Measurements from ENCODE around the gene RAPGEF6. TPM values are rescaled to one million over a fixed set of nuclear protein-coding genes. Genes with fewer than 3 reads are reported as not detected.

The RAPGEF6 gene
- total and polyA plus RNA-seq, 9 of the 15 experiments (the other 6 are each of a cell fraction or from before 2014, with no cell fraction given): 2.7 to 23.4 (median 12.7) TPM

GRCh38 chr5:131378721-131379541 lies 256.1 kb downstream of the RAPGEF6 start (continued):
- TF ChIP-seq, protein P1, sequence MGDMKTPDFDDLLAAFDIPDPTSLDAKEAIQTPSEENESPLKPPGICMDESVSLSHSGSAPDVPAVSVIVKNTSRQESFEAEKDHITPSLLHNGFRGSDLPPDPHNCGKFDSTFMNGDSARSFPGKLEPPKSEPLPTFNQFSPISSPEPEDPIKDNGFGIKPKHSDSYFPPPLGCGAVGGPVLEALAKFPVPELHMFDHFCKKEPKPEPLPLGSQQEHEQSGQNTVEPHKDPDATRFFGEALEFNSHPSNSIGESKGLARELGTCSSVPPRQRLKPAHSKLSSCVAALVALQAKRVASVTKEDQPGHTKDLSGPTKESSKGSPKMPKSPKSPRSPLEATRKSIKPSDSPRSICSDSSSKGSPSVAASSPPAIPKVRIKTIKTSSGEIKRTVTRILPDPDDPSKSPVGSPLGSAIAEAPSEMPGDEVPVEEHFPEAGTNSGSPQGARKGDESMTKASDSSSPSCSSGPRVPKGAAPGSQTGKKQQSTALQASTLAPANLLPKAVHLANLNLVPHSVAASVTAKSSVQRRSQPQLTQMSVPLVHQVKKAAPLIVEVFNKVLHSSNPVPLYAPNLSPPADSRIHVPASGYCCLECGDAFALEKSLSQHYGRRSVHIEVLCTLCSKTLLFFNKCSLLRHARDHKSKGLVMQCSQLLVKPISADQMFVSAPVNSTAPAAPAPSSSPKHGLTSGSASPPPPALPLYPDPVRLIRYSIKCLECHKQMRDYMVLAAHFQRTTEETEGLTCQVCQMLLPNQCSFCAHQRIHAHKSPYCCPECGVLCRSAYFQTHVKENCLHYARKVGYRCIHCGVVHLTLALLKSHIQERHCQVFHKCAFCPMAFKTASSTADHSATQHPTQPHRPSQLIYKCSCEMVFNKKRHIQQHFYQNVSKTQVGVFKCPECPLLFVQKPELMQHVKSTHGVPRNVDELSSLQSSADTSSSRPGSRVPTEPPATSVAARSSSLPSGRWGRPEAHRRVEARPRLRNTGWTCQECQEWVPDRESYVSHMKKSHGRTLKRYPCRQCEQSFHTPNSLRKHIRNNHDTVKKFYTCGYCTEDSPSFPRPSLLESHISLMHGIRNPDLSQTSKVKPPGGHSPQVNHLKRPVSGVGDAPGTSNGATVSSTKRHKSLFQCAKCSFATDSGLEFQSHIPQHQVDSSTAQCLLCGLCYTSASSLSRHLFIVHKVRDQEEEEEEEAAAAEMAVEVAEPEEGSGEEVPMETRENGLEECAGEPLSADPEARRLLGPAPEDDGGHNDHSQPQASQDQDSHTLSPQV (IDR thresholded peaks at IDR 0.05): peak; percentile 76
- TF ChIP-seq ZBED1 (IDR thresholded peaks at IDR 0.05): no peak

GRCh38 chr5:131377785-131378325 lies 257.2 kb downstream of the RAPGEF6 start:
- Histone ChIP-seq H3K4me3 (no peak overlapping the region), H3K27ac (ENCODE audit: extremely low read depth, low read depth, low read length) (peak overlapping the region; percentile 83; the same call in 2 of the 3 replicates), H4K20me1 (replicated peaks; ENCODE audit: control insufficient read depth, insufficient read depth, low read length) (no peaks in the 10 kb centered on the region), H3K9me1 (ENCODE audit: control insufficient read depth, insufficient read depth, low read length) (no peaks in the 10 kb centered on the region), H3K4me1 (replicated peaks in 1 of 2; ENCODE audit: control insufficient read depth in 2 of 2, insufficient read depth in 2 of 2, low read length in 2 of 2) (peaks cover 11 to 57% of the 10 kb centered on the region in 2 experiments), H3K9ac (ENCODE audit: insufficient read depth in 1 of 2, low read depth in 2 of 2, low read length in 2 of 2) (no peak overlapping the region; a peak in 1 of 4 replicates), H3K36me3 (ENCODE audit: control insufficient read depth, insufficient read depth, low read length) (no peaks in the 10 kb centered on the region; the same call in 2 of the 3 replicates), H3K9me3 (replicated peaks; ENCODE audit: control insufficient read depth, insufficient read depth, low read depth, low read length) (no peaks in the 10 kb centered on the region), H3K79me2 (ENCODE audit: control insufficient read depth, insufficient read depth, low read length) (peaks cover 73% of the 10 kb centered on the region), H3K27me3 (ENCODE audit: control insufficient read depth in 2 of 2, insufficient read depth in 2 of 2, low read length in 2 of 2) (no peaks in the 10 kb centered on the region), H3K4me2 (ENCODE audit: insufficient read depth, low read length) (no peak overlapping the region), H2AFZ (ENCODE audit: low read depth, low read length) (no peak overlapping the region)
- FAIRE-seq (no peak), DNase-seq (ENCODE audit: extremely low read depth in 1 of 4, low spot score in 3 of 4) (no peak), ATAC-seq (no peak)
- ChIA-PET POLR2A (interaction anchor here (0.7 to 1.2 kb wide), 6 partner anchors 10 to 671 kb away, joined by 3 read pairs; no protein-coding TSS in a partner anchor), CTCF (ENCODE audit: low intra/inter-chr PET ratio) (no interaction called here)
- intact Hi-C loops (cut with micrococcal nuclease) (no loop called here), in situ Hi-C loops (cut with MboI) (loop anchor here (25.0 kb wide), 1 partner anchor 491 kb away; no protein-coding TSS in a partner anchor)
- 50% methylated on average over 2 of the region's 2 CpGs for WGBS (ENCODE audit: insufficient coverage, low coverage, missing lambda C conversion rate)
- no TSS peak for BruUV-seq (replicated peaks)
- no peak for TF ChIP-seq CEBPZ (IDR thresholded peaks at IDR 0.05; ENCODE audit: borderline replicate concordance, low read depth, low read length)
- TF ChIP-seq DACH1 (IDR thresholded peaks at IDR 0.05; ENCODE audit: partially characterized antibody): no peak
- no peak for TF ChIP-seq PRMT5 (CRISPR knock-in tag; IDR thresholded peaks at IDR 0.05)
- no peak for TF ChIP-seq U2AF2 (optimal IDR thresholded peaks at IDR 0.05; ENCODE audit: low read depth, low read length)
- no peak for TF ChIP-seq HNRNPLL (IDR thresholded peaks at IDR 0.05; ENCODE audit: low read depth, low read length, poor library complexity, severe bottlenecking)
- TF ChIP-seq SIN3A (IDR thresholded peaks at IDR 0.05; ENCODE audit: borderline replicate concordance in 2 of 2, control insufficient read depth in 1 of 2, low read depth in 2 of 2, low read length in 2 of 2): no peak

Measured in K562 (cell line).